ENCODE results near the gene ST7L. TPM values are rescaled to one million over a fixed set of nuclear protein-coding genes. Genes with fewer than 3 reads are reported as not detected.

The ST7L gene
- polyA plus RNA-seq, 2 of the 4 experiments (the other 2 are of a cell fraction): 10.5 to 10.8 TPM

- H3K4me2 ChIP-seq: no peak overlapping the region
- no peak for ATAC-seq
- TF ChIP-seq, protein P1, sequence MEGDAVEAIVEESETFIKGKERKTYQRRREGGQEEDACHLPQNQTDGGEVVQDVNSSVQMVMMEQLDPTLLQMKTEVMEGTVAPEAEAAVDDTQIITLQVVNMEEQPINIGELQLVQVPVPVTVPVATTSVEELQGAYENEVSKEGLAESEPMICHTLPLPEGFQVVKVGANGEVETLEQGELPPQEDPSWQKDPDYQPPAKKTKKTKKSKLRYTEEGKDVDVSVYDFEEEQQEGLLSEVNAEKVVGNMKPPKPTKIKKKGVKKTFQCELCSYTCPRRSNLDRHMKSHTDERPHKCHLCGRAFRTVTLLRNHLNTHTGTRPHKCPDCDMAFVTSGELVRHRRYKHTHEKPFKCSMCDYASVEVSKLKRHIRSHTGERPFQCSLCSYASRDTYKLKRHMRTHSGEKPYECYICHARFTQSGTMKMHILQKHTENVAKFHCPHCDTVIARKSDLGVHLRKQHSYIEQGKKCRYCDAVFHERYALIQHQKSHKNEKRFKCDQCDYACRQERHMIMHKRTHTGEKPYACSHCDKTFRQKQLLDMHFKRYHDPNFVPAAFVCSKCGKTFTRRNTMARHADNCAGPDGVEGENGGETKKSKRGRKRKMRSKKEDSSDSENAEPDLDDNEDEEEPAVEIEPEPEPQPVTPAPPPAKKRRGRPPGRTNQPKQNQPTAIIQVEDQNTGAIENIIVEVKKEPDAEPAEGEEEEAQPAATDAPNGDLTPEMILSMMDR (IDR thresholded peaks at IDR 0.05): no peak
- TF ChIP-seq, protein P2, sequence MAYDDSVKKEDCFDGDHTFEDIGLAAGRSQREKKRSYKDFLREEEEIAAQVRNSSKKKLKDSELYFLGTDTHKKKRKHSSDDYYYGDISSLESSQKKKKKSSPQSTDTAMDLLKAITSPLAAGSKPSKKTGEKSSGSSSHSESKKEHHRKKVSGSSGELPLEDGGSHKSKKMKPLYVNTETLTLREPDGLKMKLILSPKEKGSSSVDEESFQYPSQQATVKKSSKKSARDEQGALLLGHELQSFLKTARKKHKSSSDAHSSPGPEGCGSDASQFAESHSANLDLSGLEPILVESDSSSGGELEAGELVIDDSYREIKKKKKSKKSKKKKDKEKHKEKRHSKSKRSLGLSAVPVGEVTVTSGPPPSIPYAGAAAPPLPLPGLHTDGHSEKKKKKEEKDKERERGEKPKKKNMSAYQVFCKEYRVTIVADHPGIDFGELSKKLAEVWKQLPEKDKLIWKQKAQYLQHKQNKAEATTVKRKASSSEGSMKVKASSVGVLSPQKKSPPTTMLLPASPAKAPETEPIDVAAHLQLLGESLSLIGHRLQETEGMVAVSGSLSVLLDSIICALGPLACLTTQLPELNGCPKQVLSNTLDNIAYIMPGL (CRISPR knock-in tag; IDR thresholded peaks at IDR 0.05; ENCODE audit: borderline replicate concordance): no peak
- TF ChIP-seq CBX8 (IDR thresholded peaks at IDR 0.05) (no peak), KDM1A (IDR thresholded peaks at IDR 0.05; ENCODE audit: low read depth) (no peak), EP300 (IDR thresholded peaks at IDR 0.05) (no peak), ESRRA (IDR thresholded peaks at IDR 0.05; ENCODE audit: borderline replicate concordance, low read length) (no peak), CEBPB (IDR thresholded peaks at IDR 0.05) (no peak), FOSB (CRISPR knock-in tag; IDR thresholded peaks at IDR 0.05) (no peak), RNF2 (IDR thresholded peaks at IDR 0.05; ENCODE audit: borderline replicate concordance, low read depth) (no peak), HOXB5 (CRISPR knock-in tag; IDR thresholded peaks at IDR 0.05) (no peak), POLR2A (IDR thresholded peaks at IDR 0.05; ENCODE audit: low read length) (no peak)
- TF ChIP-seq, protein P3, sequence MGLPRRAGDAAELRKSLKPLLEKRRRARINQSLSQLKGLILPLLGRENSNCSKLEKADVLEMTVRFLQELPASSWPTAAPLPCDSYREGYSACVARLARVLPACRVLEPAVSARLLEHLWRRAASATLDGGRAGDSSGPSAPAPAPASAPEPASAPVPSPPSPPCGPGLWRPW (IDR thresholded peaks at IDR 0.05): no peak
- TF ChIP-seq, protein P4, sequence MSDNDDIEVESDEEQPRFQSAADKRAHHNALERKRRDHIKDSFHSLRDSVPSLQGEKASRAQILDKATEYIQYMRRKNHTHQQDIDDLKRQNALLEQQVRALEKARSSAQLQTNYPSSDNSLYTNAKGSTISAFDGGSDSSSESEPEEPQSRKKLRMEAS (IDR thresholded peaks at IDR 0.05): no peak
- ChIA-PET POLR2A (no interaction called here), CTCF (no interaction called here)
- H3K9me3 ChIP-seq: no peaks in the 10 kb centered on the region
- 90% methylated on average over 3 of the region's 3 CpGs for WGBS (ENCODE audit: missing lambda C conversion rate)
- FAIRE-seq: no peak
- DNase-seq (ENCODE audit: low read depth in 1 of 2, low spot score in 1 of 2): no peak
- no peak overlapping the region for H3K4me3 ChIP-seq
- no peak overlapping the region for H3K27ac ChIP-seq
- no peaks in the 10 kb centered on the region for H3K4me1 ChIP-seq
These were observed 46.9 kb upstream of the ST7L start for GRCh38 chr1:112665857-112666256.

GRCh38 chr1:112651205-112651604, 32.3 kb upstream of the ST7L start:
- WGBS (ENCODE audit: missing lambda C conversion rate): 100% methylated on average over 1 of the region's 1 CpG
- DNase-seq (ENCODE audit: low read depth in 1 of 2, low spot score in 1 of 2): no peak
- no peak for FAIRE-seq
- ChIA-PET POLR2A (no interaction called here), CTCF (interaction anchor here (1.1 to 2.8 kb wide), 4 partner anchors 13 to 260 kb away, joined by 3 to 9 read pairs (median 6); no protein-coding TSS in a partner anchor)
- no peak overlapping the region for H3K4me3 ChIP-seq
- H3K9me3 ChIP-seq: no peaks in the 10 kb centered on the region
- ATAC-seq: no peak
- no peak overlapping the region for H3K27ac ChIP-seq
- no peaks in the 10 kb centered on the region for H3K4me1 ChIP-seq
- TF ChIP-seq MYC (IDR thresholded peaks at IDR 0.05; ENCODE audit: borderline replicate concordance, low read length) (no peak), ATOH8 (CRISPR knock-in tag; IDR thresholded peaks at IDR 0.05; ENCODE audit: low read depth) (no peak)
- no peak overlapping the region for H3K4me2 ChIP-seq

GRCh38 chr1:112646225-112646624, 27.3 kb upstream of the ST7L start:
- CTCF ChIA-PET: interaction anchor here (1.7 kb wide), 1 partner anchor 17 kb away, joined by 6 read pairs; no protein-coding TSS in a partner anchor
- POLR2A ChIA-PET: no interaction called here
- no peak overlapping the region for H3K4me3 ChIP-seq
- no peak for TF ChIP-seq CHD4 (IDR thresholded peaks at IDR 0.05; ENCODE audit: borderline replicate concordance)
- TF ChIP-seq RAD21 (conservative IDR thresholded peaks at IDR 0.05 in 1 of 2, IDR thresholded peaks at IDR 0.05 in 1 of 2): no peak
- TF ChIP-seq TP53 (CRISPR knock-in tag; IDR thresholded peaks at IDR 0.05): no peak
- no peak for TF ChIP-seq MYC (IDR thresholded peaks at IDR 0.05; ENCODE audit: borderline replicate concordance, low read length)
- no peak for TF ChIP-seq NPAS2 (CRISPR knock-in tag; IDR thresholded peaks at IDR 0.05; ENCODE audit: borderline replicate concordance)
- no peak for TF ChIP-seq POLR2A (IDR thresholded peaks at IDR 0.05; ENCODE audit: low read length)
- TF ChIP-seq POLR2AphosphoS2 (conservative IDR thresholded peaks at IDR 0.05; ENCODE audit: low read length): no peak
- TF ChIP-seq SREBF2 (IDR thresholded peaks at IDR 0.05): no peak
- TF ChIP-seq, protein P5, sequence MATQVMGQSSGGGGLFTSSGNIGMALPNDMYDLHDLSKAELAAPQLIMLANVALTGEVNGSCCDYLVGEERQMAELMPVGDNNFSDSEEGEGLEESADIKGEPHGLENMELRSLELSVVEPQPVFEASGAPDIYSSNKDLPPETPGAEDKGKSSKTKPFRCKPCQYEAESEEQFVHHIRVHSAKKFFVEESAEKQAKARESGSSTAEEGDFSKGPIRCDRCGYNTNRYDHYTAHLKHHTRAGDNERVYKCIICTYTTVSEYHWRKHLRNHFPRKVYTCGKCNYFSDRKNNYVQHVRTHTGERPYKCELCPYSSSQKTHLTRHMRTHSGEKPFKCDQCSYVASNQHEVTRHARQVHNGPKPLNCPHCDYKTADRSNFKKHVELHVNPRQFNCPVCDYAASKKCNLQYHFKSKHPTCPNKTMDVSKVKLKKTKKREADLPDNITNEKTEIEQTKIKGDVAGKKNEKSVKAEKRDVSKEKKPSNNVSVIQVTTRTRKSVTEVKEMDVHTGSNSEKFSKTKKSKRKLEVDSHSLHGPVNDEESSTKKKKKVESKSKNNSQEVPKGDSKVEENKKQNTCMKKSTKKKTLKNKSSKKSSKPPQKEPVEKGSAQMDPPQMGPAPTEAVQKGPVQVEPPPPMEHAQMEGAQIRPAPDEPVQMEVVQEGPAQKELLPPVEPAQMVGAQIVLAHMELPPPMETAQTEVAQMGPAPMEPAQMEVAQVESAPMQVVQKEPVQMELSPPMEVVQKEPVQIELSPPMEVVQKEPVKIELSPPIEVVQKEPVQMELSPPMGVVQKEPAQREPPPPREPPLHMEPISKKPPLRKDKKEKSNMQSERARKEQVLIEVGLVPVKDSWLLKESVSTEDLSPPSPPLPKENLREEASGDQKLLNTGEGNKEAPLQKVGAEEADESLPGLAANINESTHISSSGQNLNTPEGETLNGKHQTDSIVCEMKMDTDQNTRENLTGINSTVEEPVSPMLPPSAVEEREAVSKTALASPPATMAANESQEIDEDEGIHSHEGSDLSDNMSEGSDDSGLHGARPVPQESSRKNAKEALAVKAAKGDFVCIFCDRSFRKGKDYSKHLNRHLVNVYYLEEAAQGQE (IDR thresholded peaks at IDR 0.05): no peak
- no peaks in the 10 kb centered on the region for H3K4me1 ChIP-seq
- H3K4me2 ChIP-seq: no peak overlapping the region
- 90% methylated on average over 3 of the region's 4 CpGs for WGBS (ENCODE audit: missing lambda C conversion rate)
- 0 out of 6 replicates have a peak overlapping the region, but pooled peaks of 1 of the 2 experiments have one; percentile 28 for H3K27ac ChIP-seq
- H3K9me3 ChIP-seq: no peaks in the 10 kb centered on the region
- ATAC-seq: no peak
- no peak for FAIRE-seq
- DNase-seq (ENCODE audit: low read depth in 1 of 2, low spot score in 1 of 2): no peak
